ENCODE data around the gene TRA2B.
"Not testable (repeated sequence)": the region's sequence is repeated elsewhere in the genome, so short reads cannot be mapped to it uniquely, and the experiment has no call there.

The TRA2B gene

DNA sequence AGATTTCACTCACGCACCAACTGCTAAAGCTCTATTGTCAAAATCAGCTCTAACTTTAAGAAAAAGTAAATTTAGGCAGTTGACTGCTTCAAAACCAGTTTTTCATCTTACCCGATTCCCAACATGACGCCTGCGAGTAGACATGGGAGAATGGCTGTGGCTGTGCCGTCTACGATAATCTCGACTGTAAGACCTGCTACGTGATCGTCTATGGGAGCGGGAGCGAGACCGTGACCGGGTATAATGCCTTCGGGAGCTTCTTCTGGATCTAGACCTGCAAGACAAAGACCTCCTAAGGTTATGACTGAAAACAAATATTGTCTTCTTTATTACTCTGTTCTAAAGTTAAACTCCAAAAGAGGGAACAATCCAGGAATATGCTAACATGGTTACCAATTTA lies 12.5 kb downstream of the TRA2B start:
- DNase-seq = no peak

DNA sequence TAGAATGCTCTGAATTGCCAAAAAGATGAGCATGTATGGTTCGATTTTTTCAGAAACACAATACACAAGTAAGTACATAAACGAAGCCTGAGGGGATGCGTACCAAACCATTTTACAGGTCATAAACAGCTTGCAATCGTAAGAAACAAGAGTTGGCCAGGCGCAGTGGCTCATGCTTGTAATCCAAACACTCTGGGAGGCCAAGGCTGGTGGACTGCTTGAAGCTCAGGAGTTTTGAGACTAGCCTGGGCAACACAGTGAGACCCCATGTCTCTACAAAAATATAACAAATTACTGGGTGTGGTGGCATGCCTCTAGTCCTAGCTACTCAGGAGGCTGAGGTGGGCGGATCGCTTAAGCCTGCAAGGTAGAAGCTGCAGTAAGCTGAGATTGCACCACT lies 13.4 kb downstream of the TRA2B start:
- no peak for DNase-seq

DNA sequence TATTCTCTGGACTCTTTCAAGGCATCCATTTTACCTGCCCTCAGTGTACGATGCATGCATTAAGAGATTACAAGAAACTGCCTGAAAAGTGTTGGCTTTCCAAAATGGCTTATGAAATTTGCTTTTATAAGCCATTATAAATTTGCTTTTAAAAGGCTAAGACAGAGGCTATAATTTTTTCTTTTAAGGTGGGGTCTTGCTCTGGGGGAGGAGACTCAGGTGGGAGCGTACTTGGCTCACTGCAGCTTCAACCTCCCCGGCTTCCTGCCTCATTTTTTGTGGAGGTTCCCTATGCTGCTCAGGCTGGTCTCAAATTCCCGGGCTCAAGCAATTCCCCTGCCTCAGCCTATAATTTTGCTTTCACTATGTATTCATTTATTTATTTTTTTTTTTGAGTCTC lies 17.6 kb downstream of the TRA2B start:
- no peak for DNase-seq

DNA sequence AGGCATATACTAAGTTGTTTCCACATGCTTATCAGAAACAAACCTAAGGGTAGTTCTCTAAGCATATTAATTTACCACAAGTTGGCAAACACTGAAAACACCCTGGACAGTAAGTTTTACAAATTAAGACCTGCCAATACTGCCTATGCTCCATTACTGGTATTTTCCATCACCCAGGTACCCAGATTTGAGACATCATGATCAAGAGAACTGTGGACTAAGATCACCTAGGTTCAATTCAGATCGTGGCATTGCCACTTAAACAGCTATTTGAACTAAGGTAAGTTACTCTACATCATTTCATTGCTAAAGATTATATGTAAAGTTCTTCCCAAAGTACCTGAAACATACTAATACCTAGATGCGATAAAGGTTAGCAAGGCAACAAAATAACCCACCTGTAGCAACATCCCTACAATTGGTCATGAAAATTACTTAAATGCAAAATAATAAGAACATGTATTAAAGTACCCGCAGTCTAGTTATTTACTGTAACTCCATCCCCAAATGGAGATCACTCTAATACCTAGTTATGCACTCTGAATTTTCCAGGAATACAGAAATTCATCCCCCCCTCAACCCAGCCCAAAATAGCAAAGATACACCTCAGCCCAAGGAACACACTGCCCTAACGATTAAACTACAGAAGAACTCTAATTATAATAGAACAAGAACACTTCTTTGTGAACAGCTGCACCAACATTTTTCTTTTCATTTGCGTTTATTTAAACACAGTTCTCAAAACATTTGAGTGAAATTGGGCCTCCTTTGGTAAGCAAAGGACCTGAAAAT lies 21.6 kb downstream of the TRA2B start:
- no peak for DNase-seq

DNA sequence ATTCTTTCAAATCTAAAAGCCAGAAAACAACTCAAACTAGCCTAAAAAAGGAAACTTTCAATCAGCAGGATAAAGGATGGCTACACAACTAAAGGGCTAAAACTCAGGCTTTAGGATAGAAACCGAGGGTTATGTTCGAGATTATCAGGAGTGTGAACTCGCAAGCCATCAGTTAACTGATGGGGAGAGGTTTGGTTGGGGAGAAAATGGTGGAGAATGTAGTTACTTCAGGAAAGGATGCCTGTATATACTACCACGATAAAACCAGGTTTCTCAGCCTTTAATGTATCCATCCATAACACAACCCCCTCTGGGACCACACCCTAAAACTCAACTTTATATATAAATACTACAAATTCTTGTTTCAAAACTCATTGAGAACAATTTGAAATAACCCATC lies 22.2 kb downstream of the TRA2B start:
- no peak for DNase-seq

DNA sequence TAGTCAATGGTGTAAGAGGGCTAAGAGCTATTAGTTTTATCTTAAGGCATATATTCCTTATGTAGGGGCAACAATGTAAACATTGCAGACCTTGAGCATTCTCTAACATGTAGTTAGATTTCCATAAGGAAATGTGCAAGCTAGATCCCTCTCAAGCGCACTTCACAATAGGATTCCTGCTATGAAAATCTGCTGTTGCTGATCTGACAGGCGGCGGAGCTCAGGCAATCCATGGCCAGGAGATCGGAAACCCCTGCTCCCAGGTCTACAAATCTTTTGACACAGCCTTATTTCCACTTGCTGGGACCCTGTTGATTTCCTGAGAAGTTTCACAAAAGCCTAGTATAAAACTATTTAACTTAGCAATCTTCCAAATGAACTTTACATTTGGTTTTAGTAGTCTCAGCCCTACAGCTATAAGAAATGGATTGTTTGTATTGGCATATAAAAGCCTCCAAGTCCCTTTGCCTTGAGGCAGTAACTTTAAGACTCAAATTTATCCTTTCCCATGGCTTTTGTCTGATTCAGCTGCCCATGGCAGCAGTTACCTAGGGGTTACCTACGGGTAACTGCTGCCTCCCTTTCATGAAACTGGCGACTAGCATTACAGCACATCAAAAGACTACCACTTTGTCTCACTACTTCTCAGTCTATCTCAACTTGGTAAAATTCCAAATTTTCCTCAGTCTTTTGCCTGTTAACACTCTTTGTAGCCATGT lies 22.7 kb downstream of the TRA2B start:
- no peak for DNase-seq

DNA sequence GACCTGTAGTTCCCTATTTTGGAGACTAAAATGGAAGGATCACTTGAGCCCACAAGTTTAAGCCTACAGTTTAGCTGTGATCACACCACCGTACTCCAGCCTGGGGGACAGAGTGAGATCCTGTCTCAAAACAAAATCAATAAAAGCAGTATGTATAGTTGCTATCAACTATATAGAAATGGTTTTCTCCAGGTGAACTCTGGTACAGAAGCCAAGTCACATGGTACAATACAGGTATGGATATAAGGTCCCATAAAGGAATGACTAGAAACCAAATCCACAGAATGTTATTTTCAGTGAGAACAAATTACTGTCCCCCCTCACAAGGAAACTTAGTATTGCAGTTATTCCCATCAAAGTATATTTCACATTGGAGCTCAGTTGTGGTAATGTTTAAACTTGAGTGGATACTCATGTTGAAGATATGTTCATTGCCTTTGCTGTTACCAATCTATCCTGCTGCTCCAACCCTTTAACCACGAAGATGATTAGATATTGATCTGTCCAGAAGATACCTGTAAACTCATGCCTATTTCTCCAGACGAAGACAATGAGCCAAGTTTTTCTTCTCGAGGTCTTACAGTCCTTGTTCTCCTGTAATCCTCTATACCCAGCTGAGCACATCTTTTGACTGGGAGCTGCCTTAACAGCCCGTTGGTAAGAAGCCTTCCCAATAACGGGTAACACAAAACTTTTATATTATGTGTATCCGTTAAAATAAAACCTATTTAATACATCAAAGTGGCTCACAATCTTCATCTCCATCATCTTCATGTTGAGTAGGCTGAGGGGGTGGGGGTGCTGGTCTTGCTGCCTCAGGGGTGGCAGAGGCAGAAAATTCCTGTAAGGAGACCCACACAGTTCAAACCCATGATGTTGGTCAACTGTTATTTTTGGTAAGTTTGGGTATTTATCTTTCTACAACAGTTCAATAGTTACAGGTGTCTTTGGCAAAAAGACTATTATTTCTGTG lies 24.6 kb downstream of the TRA2B start:
- DNase-seq = no peak

DNA sequence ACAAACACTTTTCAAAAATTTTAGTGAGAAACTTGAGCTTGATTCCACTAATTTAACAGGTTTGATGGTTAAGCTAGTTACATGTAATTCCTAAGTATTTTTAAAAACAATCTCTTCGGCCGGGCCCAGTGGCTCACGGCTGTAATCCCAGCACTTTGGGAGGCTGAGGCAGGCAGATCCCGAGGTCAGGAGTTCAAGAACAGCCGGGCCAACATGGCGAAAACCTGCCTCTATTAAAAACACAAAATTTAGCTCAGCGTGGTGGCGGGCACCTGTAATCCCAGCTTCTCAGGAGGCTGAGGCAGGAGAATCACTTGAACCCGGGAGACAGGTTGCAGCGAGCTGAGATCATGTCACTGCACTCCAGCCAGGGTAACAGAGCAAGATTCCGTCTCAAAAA lies 25.3 kb downstream of the TRA2B start:
- no peak for DNase-seq

DNA sequence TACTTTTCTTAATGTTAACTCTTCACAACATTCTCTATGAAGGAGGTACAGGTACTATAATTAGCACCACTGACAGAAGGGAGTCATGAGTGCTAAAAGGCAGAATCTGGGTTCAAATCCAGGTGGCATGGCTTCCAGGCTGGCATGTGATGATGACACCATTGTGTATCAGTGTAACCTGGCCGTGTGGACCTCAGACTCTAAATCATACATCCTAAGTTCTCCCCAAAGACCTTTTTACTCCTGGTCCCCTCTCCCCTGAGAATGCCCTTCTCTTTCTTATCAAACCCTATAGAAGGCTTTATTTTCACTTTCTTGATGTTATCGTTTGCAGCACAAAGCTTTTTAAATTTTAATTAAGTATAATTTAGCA lies 26.8 kb downstream of the TRA2B start:
- DNase-seq = not testable (repeated sequence)

DNA sequence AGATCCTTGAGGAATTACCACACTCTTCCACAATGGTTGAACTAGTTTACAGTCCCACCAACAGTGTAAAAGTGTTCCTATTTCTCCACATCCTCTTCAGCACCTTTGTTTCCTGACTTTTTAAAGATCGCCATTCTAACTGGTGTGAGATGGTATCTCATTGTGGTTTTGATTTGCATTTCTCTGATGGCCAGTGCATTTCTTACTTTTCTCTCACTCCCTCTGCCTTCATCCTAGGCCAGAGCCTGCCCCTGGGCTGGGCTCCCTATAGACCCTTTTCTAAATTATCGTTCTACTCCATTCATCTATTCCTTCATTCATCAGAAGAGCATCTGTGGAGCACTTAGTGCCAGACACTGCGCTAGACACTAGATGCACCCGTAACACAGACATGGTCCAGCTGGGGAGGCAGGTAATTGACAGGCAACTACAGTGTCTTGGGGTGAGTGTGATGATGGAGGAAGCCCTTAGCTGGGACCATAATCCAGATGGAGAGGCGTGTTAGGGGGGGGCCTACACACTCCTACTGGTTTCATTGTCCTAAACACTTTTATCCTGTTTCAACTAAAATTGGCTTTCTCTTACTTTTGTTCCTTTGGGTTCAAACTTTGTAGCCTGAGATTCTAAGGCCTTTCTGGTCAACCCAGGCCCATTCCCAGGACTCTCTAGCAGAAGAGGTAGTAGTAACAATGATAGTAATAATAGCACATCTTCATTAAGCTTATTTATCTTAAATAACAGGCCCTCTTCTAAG lies 27.3 kb downstream of the TRA2B start:
- not testable (repeated sequence) for DNase-seq

DNA sequence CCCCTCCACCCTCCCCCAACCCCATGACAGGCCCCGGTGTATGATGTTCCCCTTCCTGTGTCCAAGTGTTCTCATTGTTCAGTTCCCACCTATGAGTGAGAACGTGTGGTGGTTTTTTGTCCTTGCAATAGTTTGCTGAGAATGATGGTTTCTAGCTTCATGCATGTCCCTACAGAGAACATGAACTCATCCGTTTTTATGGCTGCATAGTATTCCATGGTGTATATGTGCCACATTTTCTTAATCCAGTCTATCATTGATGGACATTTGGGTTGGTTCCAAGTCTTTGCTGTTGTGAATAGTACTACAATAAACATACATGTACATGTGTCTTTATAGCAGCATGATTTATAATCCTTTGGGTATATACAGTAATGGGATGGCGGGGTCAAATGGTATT lies 27.9 kb downstream of the TRA2B start:
- not testable (repeated sequence) for DNase-seq

DNA sequence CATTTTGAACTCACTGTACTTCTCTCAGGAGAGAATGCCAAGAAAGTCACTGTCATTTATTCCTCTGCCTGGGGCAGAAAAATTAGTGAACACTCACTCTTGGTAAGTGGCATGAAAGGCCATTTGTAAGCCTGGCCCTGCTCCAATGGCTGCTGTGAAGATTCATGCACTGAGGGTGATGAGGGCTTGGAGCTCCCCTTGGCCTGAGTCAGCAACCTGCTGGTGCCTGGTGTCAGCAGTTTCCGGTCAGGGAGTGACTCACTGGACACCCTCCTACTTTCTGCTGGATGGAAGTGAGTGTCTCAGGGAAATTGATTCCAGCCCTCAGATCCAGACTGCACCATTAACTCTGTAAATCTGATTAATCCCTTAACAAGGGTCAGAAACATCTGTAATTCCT lies 37.6 kb downstream of the TRA2B start:
- no peak for DNase-seq

DNA sequence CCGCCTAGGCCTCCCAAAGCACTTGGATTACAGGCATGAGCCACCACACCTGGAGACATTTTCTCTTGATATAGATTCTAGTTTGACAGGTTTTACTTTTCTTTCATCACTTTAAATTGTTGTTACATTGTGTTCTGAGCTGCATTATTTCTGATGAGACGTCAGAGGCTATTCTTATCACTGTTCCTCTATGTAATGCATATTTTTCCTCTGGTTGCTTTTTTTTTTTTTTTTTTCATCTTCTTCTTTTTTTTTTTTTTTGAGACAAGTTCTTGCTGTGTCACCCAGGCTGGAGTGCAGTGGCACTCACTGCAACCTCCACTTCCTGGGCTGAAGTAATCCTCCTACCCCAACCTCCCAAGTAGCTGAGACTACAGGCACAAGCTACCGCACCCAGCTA lies 41.2 kb downstream of the TRA2B start:
- DNase-seq = no peak

DNA sequence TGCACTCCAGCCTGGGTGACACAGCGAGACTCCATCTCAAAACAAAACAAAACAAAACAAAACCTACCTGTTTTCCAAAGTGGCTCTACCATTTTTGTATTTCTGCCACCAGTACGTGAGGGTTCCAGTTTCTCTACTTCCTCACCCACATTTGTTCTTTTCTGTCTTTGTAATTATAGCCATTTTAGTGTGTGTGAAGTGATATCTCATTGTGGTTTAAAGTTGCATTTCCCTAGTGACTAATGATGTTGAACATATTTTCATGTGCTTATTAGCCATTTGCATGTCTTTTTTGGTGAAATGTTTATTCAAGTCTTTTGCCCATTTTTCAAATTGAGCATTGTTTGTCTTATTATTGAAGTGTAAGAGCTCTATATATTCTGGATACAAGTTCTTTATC lies 50.7 kb downstream of the TRA2B start:
- no peak for DNase-seq

DNA sequence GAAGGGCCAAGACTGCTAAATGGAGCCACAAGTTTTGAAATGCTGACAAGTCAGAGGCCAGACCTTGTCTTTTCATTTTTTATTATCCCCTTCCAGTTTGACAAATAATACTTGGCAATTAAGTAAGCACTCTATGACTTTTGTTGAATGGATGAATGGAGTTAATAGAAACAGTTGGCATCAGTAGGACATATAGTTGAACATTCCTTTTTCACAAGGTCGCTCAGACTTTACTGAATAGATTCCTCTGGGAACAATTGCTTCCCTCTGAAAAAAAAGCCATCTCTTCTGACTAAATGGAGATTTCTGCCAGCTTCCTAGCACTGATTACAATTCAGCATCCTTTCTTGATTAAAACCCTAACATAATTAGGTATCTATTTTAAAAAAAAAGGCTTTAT lies 53.2 kb downstream of the TRA2B start:
- DNase-seq = no peak

DNA sequence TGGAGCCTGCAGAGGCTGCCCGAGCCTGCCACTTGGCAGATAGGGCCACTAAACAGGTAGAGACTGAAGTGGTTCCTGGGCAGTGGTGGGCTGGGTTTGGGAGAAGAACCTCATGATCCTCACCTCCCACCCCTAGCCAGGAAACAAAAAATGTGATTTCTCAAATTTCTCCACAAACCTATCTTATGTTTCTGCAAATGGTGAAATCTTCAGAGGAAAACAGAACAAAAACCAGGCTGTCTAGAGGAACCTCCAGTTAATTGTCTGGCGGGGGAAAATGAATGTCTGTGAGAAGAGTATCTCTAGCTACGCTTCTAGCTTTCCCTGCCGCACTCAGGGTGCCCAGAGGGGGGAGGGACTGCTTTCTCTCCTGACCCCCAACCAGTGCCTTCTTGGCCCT lies 55.9 kb downstream of the TRA2B start:
- DNase-seq = no peak

DNA sequence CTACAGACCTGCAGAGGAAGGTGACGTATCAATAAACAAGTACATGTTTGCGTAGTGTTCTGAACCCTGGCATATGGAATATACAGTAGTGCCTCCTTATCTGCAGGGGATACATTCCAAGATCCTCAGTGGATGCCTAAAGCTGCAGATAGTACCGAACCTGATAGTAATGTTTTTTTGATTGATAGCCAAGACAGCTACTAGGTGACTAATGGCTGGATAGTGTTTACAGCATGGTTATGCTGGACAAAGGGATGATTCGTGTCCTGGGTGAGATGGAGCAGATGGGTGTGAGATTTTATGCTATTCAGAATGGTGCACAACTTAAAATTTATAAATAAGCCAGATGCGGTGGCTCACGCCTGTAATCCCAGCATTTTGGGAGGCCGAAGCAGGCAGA lies 57.2 kb downstream of the TRA2B start:
- no peak for DNase-seq

DNA sequence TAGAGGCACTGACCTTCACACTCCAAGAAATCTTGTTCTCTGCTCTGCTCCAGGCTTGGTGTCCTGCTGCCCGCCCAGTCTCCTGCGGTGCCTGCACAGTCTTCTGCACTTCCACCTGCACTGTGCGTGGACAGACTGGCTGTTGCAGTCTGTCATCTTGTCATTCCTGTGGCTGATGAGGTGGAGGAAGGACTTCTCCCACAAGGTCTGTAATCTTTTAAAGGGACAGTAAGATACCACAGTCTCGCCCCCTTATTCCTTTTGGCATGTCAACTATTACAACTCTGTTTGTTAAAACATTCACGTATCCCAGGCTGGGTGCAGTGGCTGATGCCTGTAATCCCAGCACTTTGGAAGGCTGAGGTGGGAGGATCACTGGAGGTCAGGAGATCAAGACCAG lies 58.9 kb downstream of the TRA2B start:
- DNase-seq = no peak

DNA sequence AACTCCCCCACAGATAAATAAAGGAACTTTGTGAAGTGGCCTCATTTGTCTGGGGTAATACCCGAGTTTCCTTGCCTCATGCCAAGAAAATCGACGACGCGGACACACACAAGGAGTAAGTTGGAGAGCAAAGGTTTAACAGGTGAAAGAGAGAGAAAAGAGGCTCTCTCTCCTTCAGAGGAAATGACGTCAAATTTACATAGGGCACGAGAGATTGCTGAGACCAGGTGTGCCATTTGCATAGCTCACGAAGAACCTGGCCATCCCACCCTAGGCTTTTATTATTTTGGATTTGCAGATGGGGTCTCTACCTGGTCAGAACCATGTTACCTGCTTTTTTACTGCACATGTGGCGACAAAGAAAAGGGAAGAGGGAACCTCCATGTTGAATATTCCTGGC lies 63.7 kb downstream of the TRA2B start:
- DNase-seq = no peak

DNA sequence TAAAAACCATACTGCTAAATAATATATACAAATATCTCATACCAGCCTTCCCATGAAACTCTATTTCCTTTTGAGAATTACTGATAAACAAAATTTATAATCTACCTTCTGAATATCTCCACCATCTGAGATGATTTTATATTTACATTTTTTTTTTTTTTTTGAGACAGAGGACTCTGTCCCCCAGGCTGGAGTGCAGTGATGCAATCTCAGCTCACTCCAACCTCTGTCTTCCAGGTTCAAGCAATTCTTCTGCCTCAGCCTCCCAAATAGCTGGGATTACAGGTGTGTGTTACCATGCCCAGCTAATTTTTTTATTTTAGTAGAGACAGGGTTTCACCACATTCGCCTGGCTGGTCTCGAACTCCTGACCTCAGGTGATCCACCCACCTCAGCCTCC lies 70.2 kb downstream of the TRA2B start:
- DNase-seq = no peak

DNA sequence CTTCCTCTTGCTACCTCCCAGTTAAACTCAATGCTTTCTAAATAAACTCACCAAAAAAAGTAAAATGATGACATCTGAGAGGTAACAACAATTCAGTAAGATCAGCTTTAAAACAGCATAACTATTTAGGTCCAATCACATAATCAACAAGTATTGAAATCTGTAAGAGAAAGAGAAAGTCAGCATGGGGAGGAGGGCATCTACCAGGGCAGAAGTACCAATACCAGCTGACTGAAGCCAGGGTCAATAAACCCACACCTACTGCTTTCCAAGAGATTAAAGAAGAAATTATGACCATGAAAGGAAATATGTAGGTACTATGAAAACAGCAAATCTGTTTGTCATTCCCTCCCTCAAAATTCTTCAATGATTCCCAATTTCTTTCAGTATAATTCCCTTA lies 70.8 kb downstream of the TRA2B start:
- no peak for DNase-seq

DNA sequence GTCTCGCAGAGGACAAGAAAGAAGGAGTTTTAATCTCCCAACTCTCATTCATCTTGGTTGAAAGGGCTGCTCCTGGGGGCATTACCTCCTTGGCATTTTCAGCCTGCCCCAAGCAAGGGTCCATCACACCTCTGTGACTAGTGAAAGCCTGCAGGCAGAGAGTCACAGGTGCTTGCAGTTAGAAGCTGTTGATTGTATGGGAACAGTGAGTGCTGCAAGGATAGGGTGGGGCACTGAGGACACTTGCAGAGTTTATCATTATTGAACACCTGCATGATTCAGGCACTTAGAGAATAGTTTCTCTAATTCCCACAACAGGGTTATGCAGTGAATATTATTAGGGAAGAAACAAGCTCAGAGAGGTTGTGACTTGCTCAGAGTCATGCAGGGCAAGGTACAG lies 71.3 kb downstream of the TRA2B start:
- DNase-seq = no peak
